ENCODE data around the gene GRM5.
"Not testable (repeated sequence)": the region's sequence is repeated elsewhere in the genome, so short reads cannot be mapped to it uniquely, and the experiment has no call there.

DNA sequence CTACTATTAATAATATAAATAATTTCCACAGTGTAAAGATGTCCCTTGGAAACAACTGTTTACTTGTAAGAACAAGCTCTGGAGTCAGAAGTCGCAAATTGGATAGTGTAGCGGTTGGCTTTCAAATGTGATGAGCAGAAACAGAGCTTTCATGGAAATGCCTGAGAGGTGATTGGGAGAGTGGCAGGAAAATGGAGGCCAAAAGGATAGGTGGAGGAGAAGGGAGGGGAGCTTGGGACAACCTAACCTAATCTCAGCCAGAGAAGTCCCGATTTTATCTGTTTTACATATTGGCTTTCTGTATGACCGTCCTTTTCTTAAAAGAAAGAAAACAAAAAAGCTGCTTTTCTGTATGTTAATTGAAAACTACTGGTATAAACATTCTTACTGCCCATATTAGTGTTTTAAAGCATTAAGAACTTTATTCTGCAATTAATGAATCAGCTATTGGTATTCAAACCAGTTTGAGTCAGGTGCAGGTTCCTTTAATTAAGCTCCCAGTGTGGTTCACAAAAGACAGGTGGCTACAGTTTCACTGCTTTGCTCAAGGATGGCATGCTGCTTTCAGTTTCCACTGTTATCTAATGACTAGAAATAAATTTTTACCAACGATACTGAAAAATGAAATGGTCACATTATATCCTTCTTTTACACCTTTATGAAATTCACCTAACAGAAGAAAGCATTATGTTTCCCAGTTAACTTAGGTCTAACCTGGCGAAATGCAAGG lies 117.8 kb downstream of the GRM5 start:
- TF ChIP-seq EZH2phosphoT487 (IDR thresholded peaks at IDR 0.05; ENCODE audit: insufficient read depth, low read depth); EZH2 (IDR thresholded peaks at IDR 0.05; ENCODE audit: insufficient read depth, poor library complexity, severe bottlenecking): not testable (repeated sequence)

All from GM23248 (cell line).